Iris pigment epithelial cell (primary cell): ENCODE results near the gene FGD3.

Source experiments
- DNase-seq: peaks from one replicate; pipeline ENCODE4 v3.0.0-alpha.2; 2011; ENCODE audit warnings: low read depth

FGD3 gene

GRCh38 chr9:93031629-93032430 is 84.5 kb downstream of the FGD3 start:
- DNase-seq, result no peak

GRCh38 chr9:93032545-93032944 is 85.2 kb downstream of the FGD3 start:
- no peak for DNase-seq

- DNase-seq, result no peak
These were observed 86.2 kb downstream of the FGD3 start for GRCh38 chr9:93033531-93033930.

GRCh38 chr9:93035106-93035660 is 87.9 kb downstream of the FGD3 start:
- DNase-seq, result no peak

- DNase-seq, result no peak
These were observed 88.6 kb downstream of the FGD3 start for GRCh38 chr9:93035821-93036351.

GRCh38 chr9:93036887-93037475 is 89.7 kb downstream of the FGD3 start:
- no peak for DNase-seq

- DNase-seq, result no peak
These were observed 90.2 kb downstream of the FGD3 start for GRCh38 chr9:93037476-93037971.

- DNase-seq, result no peak
These were observed 91.6 kb downstream of the FGD3 start for GRCh38 chr9:93038918-93039317.

- no peak for DNase-seq
These were observed 92.1 kb downstream of the FGD3 start for GRCh38 chr9:93039456-93039855.

- DNase-seq, result no peak
These were observed 92.7 kb downstream of the FGD3 start for GRCh38 chr9:93039976-93040375.

GRCh38 chr9:93040409-93040808 is 93.1 kb downstream of the FGD3 start:
- DNase-seq, result no peak

GRCh38 chr9:93041108-93041802 is 93.9 kb downstream of the FGD3 start:
- peak; percentile 18 for DNase-seq

- DNase-seq, result no peak
These were observed 95.8 kb downstream of the FGD3 start for GRCh38 chr9:93043122-93043521.

GRCh38 chr9:93045521-93045920 is 98.2 kb downstream of the FGD3 start:
- no peak for DNase-seq

- no peak for DNase-seq
These were observed 101.5 kb downstream of the FGD3 start for GRCh38 chr9:93048566-93049448.

- DNase-seq, result no peak
These were observed 102.2 kb downstream of the FGD3 start for GRCh38 chr9:93049491-93049890.

- DNase-seq, result no peak
These were observed 102.9 kb downstream of the FGD3 start for GRCh38 chr9:93050231-93050630.

- DNase-seq, result peak; percentile 18
These were observed 104.4 kb downstream of the FGD3 start for GRCh38 chr9:93051680-93052089.

- no peak for DNase-seq
These were observed 105.6 kb downstream of the FGD3 start for GRCh38 chr9:93052791-93053540.

GRCh38 chr9:93053781-93054331 is 106.5 kb downstream of the FGD3 start:
- DNase-seq, result no peak
